GM19324 (cell line): ENCODE results near the gene ATP2A3.
A peak's percentile ranks its signal among the peaks of the same experiment; 100 is the strongest.

Experiments used
- ATAC-seq: cut with Tn5 transposase; IDR thresholded peaks from one replicate; pipeline ENCODE4 v1.9.1; 2021; ENCODE audit warnings: mild to moderate bottlenecking, moderate library complexity; ENCODE audit not compliant: unreplicated experiment, low FRiP score

ATP2A3 gene

GRCh38 chr17:3974138-3974687, 10.0 kb upstream of the ATP2A3 start:
- no peak for ATAC-seq

GRCh38 chr17:3973495-3974137, 9.4 kb upstream of the ATP2A3 start:
- ATAC-seq, result no peak

- no peak for ATAC-seq
Observed at GRCh38 chr17:3972931-3973330, 8.7 kb upstream of the ATP2A3 start.

- no peak for ATAC-seq
Observed at GRCh38 chr17:3972281-3972731, 8.1 kb upstream of the ATP2A3 start.

- no peak for ATAC-seq
Observed at GRCh38 chr17:3970668-3971067, 6.4 kb upstream of the ATP2A3 start.

GRCh38 chr17:3969963-3970362, 5.7 kb upstream of the ATP2A3 start:
- no peak for ATAC-seq

- no peak for ATAC-seq
Observed at GRCh38 chr17:3968886-3969524, 4.8 kb upstream of the ATP2A3 start.

- ATAC-seq, result no peak
Observed at GRCh38 chr17:3968015-3968414, 3.8 kb upstream of the ATP2A3 start.

GRCh38 chr17:3966720-3967363, 2.6 kb upstream of the ATP2A3 start:
- ATAC-seq, result no peak

GRCh38 chr17:3965118-3965800, 1.0 kb upstream of the ATP2A3 start:
- ATAC-seq, result peak; percentile 15

GRCh38 chr17:3963237-3964201, 718 bp downstream of the ATP2A3 start:
- peak; percentile 16 for ATAC-seq

- ATAC-seq, result no peak
Observed at GRCh38 chr17:3962965-3963236, 1.3 kb downstream of the ATP2A3 start.

- no peak for ATAC-seq
Observed at GRCh38 chr17:3962217-3962964, 1.8 kb downstream of the ATP2A3 start.

- peak; percentile 34 for ATAC-seq
Observed at GRCh38 chr17:3961564-3962047, 2.6 kb downstream of the ATP2A3 start.

GRCh38 chr17:3960764-3961163, 3.5 kb downstream of the ATP2A3 start:
- no peak for ATAC-seq

- no peak for ATAC-seq
Observed at GRCh38 chr17:3959921-3960601, 4.2 kb downstream of the ATP2A3 start.

- ATAC-seq, result no peak
Observed at GRCh38 chr17:3959295-3959899, 4.8 kb downstream of the ATP2A3 start.
